Thoracic aorta (tissue), 2 donors: ENCODE measurements around the gene PIK3R6. TPM values are rescaled to one million over a fixed set of nuclear protein-coding genes. Genes with fewer than 3 reads are reported as not detected.

Experiments
- ATAC-seq: fragments of 150-250 bp; one replicate; pipeline ENCODE4 v1.8.0; 2017; ENCODE audit warnings: low read depth; ENCODE audit not compliant: insufficient number of reproducible peaks, low FRiP score
- DNase-seq: peaks from one replicate; pipeline ENCODE4 v3.0.0-alpha.2; 2020; ENCODE audit warnings: low spot score
- H3K27ac ChIP-seq, 2 donors: fragments of 200-600 bp; sonication (generic); 1 replicate in 1 of 2; 2 replicates in 1 of 2; pipeline ENCODE4 v1.5.1; 2016; ENCODE audit warnings: mild to moderate bottlenecking in 2 of 2, moderate library complexity in 2 of 2
- H3K27me3 ChIP-seq: fragments of 200-600 bp; sonication (generic); replicated peaks from 2 replicates; pipeline ENCODE4 v1.6.0; 2016; ENCODE audit warnings: mild to moderate bottlenecking; ENCODE audit not compliant: insufficient read depth
- H3K36me3 ChIP-seq: fragments of 200-600 bp; sonication (generic); one replicate; pipeline ENCODE4 v1.5.1; 2016
- H3K4me1 ChIP-seq, 2 donors: fragments of 200-600 bp; sonication (generic); 1 replicate in 1 of 2; 2 replicates in 1 of 2; pipeline versions ENCODE4 v1.5.1 to v1.6.0; 2016; ENCODE audit warnings: low read depth in 2 of 2, mild to moderate bottlenecking in 1 of 2; ENCODE audit not compliant: control insufficient read depth in 1 of 2
- H3K4me3 ChIP-seq: fragments of 200-600 bp; sonication (generic); 2 replicates; pipeline ENCODE4 v1.5.1; 2016; ENCODE audit warnings: mild to moderate bottlenecking
- H3K9me3 ChIP-seq: fragments of 200-600 bp; sonication (generic); 2 replicates; pipeline ENCODE4 v1.5.1; 2016
- CTCF ChIP-seq: fragments of 200-600 bp; sonication (generic); IDR thresholded peaks from one replicate; pipeline ENCODE4 v1.5.1; 2019; ENCODE audit warnings: antibody characterized with exemption
- total RNA-seq, 2 donors: library from RNA; depleted of rRNA; stranded (reverse); fragments of >200 nt; gene quantifications; one replicate each; pipeline versions ENCODE4 v1.1.0 to v1.2.3, GENCODE V29; 2016

The PIK3R6 gene
- total RNA-seq, 2 donors from 2014 or later, result 1.5 to 3.5 TPM

GRCh38 chr17:8872036-8872704, 4.7 kb upstream of the PIK3R6 start:
- H3K27me3 ChIP-seq, result no peaks in the 10 kb centered on the region
- no peak overlapping the region for H3K27ac ChIP-seq
- TF ChIP-seq CTCF, result no peak
- no peaks in the 10 kb centered on the region for H3K9me3 ChIP-seq
- DNase-seq (no peak), ATAC-seq (no peak)
- H3K4me3 ChIP-seq, result no peak overlapping the region
- no peaks in the 10 kb centered on the region for H3K36me3 ChIP-seq
- H3K4me1 ChIP-seq, result no peaks in the 10 kb centered on the region

- DNase-seq (no peak), ATAC-seq (no peak)
- Histone ChIP-seq H3K36me3 (no peaks in the 10 kb centered on the region), H3K27me3 (no peaks in the 10 kb centered on the region), H3K4me3 (no peak overlapping the region), H3K27ac (no peak overlapping the region), H3K4me1 (no peaks in the 10 kb centered on the region), H3K9me3 (no peaks in the 10 kb centered on the region)
- no peak for TF ChIP-seq CTCF
Measured at GRCh38 chr17:8871081-8871581, 3.7 kb upstream of the PIK3R6 start.

GRCh38 chr17:8870406-8871040, 3.0 kb upstream of the PIK3R6 start:
- no peak for DNase-seq

GRCh38 chr17:8869114-8869815, 1.8 kb upstream of the PIK3R6 start:
- Histone ChIP-seq H3K4me1 (no peaks in the 10 kb centered on the region), H3K4me3 (no peak overlapping the region), H3K27ac (no peak overlapping the region), H3K27me3 (no peaks in the 10 kb centered on the region), H3K9me3 (no peaks in the 10 kb centered on the region), H3K36me3 (no peaks in the 10 kb centered on the region)
- no peak for TF ChIP-seq CTCF
- no peak for DNase-seq
- ATAC-seq, result no peak

More at GRCh38 chr17:8870406-8871040, 3.0 kb upstream of the PIK3R6 start:
- no peak for ATAC-seq
- H3K27me3 ChIP-seq, result no peaks in the 10 kb centered on the region
- TF ChIP-seq CTCF, result no peak
- H3K4me3 ChIP-seq, result no peak overlapping the region
- H3K4me1 ChIP-seq, result no peaks in the 10 kb centered on the region
- no peaks in the 10 kb centered on the region for H3K9me3 ChIP-seq
- H3K36me3 ChIP-seq, result no peaks in the 10 kb centered on the region
- no peak overlapping the region for H3K27ac ChIP-seq

GRCh38 chr17:8868529-8868951, 1.1 kb upstream of the PIK3R6 start:
- Histone ChIP-seq H3K36me3 (no peaks in the 10 kb centered on the region), H3K9me3 (no peaks in the 10 kb centered on the region), H3K4me3 (no peak overlapping the region), H3K27ac (no peak overlapping the region), H3K4me1 (no peaks in the 10 kb centered on the region), H3K27me3 (no peaks in the 10 kb centered on the region)
- no peak for TF ChIP-seq CTCF
- DNase-seq (no peak), ATAC-seq (no peak)
